Right cardiac atrium (tissue), 5 donors: ENCODE measurements around the gene CA10. TPM values are rescaled to one million over a fixed set of nuclear protein-coding genes. Genes with fewer than 3 reads are reported as not detected.

Experiments
- ATAC-seq, 2 donors: fragments of 200-7000 bp; cut with Tn5 transposase; one replicate each; pipeline versions ENCODE4 v1.8.0 to v1.9.1; 2020; ENCODE audit warnings: moderate library complexity in 2 of 2, mild to moderate bottlenecking in 1 of 2
- DNase-seq, 3 donors: peaks; one replicate each; pipeline ENCODE4 v3.0.0-alpha.2; 2020
- H3K27ac ChIP-seq: one replicate; pipeline ENCODE4 v1.5.1; 2013; ENCODE audit warnings: mild to moderate bottlenecking, low read length, control low read depth, moderate library complexity
- H3K27me3 ChIP-seq: one replicate; pipeline ENCODE4 v1.6.1; 2013; ENCODE audit not compliant: control insufficient read depth, insufficient read depth
- H3K4me1 ChIP-seq: one replicate; pipeline ENCODE4 v1.6.1; 2013; ENCODE audit warnings: low read length; ENCODE audit not compliant: control insufficient read depth, insufficient read depth
- H3K4me3 ChIP-seq: one replicate; pipeline ENCODE4 v1.5.1; 2013; ENCODE audit warnings: low read length, control low read depth
- H3K9me3 ChIP-seq: one replicate; pipeline ENCODE4 v1.6.1; 2013; ENCODE audit warnings: low read length; ENCODE audit not compliant: control insufficient read depth
- WGBS: extraction: QIAGEN DNeasy Blood & Tissue Kit; methylation state at CpG from one replicate; pipeline ENCODE4 v1.1.7; 2013; 5-methylcytosine and 5-hydroxymethylcytosine counted together
- intact Hi-C, 4 donors: fragments of 100-400 bp; cut with DNase I; formaldehyde crosslinking; loops; one replicate each; pipeline versions ENCODE4 v1.11.0 to v1.14.0; 2022 to 2023
- polyA plus RNA-seq: library from polyadenylated mRNA; stranded (reverse); fragments of 200-250 nt; gene quantifications from one replicate; pipeline ENCODE4 v1.2.3, GENCODE V29; 2013
- total RNA-seq, 4 donors: library from RNA; stranded (reverse); fragmentation: NEBNext Ultra II Directional; extraction: Animal tissue kit (Norgen Biotek cat#: 25700); gene quantifications; one replicate each; pipeline ENCODE4 v1.2.1, GENCODE V29; 2021
- donor health status: healthy with polysubstance abuse.
- donor health status: DM: no; HTN: yes; CAD: no.
- donor health status: DM: no; HTN: no; CAD: no.
- donor health status: DM: no; HTN: yes; CAD: no; lungs with severe emphysema.
- donor health status: DM: yes; HTN: yes; CAD: no.

CA10 gene
- total and polyA plus RNA-seq, 5 donors, result 0.05 TPM; not detected in 4

DNA sequence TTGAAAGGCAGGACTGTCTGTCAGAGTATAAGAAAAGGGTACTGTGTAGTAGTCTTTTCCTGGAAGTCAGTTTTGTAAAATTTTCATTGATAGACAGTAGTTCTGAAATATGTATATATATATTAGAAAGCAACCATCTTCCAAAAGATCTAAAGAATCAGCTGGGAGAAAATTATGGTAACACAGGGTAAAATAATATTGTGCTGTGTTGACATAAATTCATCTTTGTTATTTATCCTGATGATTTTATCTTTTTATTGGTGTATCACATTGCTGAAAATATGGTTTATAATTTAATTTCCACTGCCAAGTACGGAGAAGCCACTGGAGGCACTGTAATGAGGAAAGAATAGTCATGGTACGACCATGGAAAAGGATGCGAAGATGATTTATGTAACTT, 324.9 kb downstream of the CA10 start:
- DNase-seq, result no peak
- no peak for ATAC-seq
- H3K27ac ChIP-seq, result no peak overlapping the region
- intact Hi-C loops, result no loop called here
- no peak overlapping the region for H3K4me3 ChIP-seq
- H3K4me1 ChIP-seq, result no peaks in the 10 kb centered on the region
- no peaks in the 10 kb centered on the region for H3K27me3 ChIP-seq
- 73% methylated on average over 3 of the region's 3 CpGs for WGBS
- no peaks in the 10 kb centered on the region for H3K9me3 ChIP-seq

GRCh38 chr17:51833045-51833444, 325.5 kb downstream of the CA10 start:
- DNase-seq, result no peak
- WGBS, result 25% methylated on average over 2 of the region's 2 CpGs
- intact Hi-C loops, result no loop called here
- no peak overlapping the region for H3K27ac ChIP-seq
- H3K27me3 ChIP-seq, result no peaks in the 10 kb centered on the region
- no peaks in the 10 kb centered on the region for H3K4me1 ChIP-seq
- no peak for ATAC-seq
- H3K4me3 ChIP-seq, result no peak overlapping the region
- H3K9me3 ChIP-seq, result no peaks in the 10 kb centered on the region

DNA sequence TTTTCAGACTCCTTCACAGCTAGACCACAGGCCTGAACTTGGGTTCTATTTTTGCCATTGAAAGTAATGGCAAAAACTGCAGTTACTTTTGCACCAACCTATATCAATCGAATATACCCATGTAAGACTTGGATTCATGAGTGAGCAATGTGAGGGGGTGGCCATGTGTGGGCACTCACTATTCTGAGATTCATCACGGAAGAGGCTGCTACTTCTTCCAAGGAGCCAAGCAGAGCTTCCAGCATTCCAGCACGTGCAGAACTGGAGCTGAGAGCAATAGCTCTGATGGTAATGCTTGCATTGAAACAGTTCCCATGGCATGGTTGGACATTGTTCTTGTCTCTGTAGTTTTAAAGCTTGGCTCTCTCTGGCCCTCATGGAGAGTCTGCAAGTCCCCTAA, 327.6 kb downstream of the CA10 start:
- H3K27me3 ChIP-seq, result no peaks in the 10 kb centered on the region
- 47% methylated on average over 3 of the region's 3 CpGs for WGBS
- DNase-seq, result no peak
- no peak overlapping the region for H3K4me3 ChIP-seq
- no peaks in the 10 kb centered on the region for H3K4me1 ChIP-seq
- H3K27ac ChIP-seq, result no peak overlapping the region
- no peak for ATAC-seq
- H3K9me3 ChIP-seq, result no peaks in the 10 kb centered on the region
- intact Hi-C loops, result no loop called here

- no peak for ATAC-seq
- intact Hi-C loops, result no loop called here
- Histone ChIP-seq H3K4me3 (no peak overlapping the region), H3K4me1 (no peaks in the 10 kb centered on the region), H3K27me3 (no peaks in the 10 kb centered on the region), H3K9me3 (no peaks in the 10 kb centered on the region), H3K27ac (no peak overlapping the region)
- WGBS, result 38% methylated on average over 1 of the region's 1 CpG
- no peak for DNase-seq
These were observed 328.1 kb downstream of the CA10 start for GRCh38 chr17:51830451-51830850.

GRCh38 chr17:51828901-51829300, 329.6 kb downstream of the CA10 start:
- no peaks in the 10 kb centered on the region for H3K27me3 ChIP-seq
- 34% methylated on average over 2 of the region's 2 CpGs for WGBS
- ATAC-seq, result no peak
- DNase-seq, result no peak
- intact Hi-C loops, result loop anchor here in 1 of 4 donors (10.0 kb wide), 1 partner anchor 46 kb away; no protein-coding TSS in a partner anchor
- no peaks in the 10 kb centered on the region for H3K9me3 ChIP-seq
- H3K27ac ChIP-seq, result no peak overlapping the region
- H3K4me1 ChIP-seq, result no peaks in the 10 kb centered on the region
- H3K4me3 ChIP-seq, result no peak overlapping the region

DNA sequence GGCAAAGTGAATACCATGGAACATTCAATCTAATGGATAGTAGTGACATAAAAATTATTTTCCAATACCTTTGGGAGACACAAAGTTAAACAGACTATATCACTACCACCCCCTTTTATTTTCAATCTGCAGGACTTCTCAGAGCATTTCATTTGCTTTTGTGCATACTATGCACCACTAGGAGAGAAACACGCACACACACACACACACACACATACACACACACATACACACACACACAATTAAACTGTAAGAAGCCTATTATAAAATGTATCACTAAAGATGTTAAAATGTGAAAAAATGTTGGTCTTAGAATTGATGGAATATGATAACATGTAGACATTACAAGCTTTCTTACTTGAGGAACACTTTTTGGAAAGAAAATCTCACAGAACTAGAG, 331.4 kb downstream of the CA10 start:
- Histone ChIP-seq H3K27me3 (no peaks in the 10 kb centered on the region), H3K27ac (no peak overlapping the region), H3K4me3 (no peak overlapping the region), H3K4me1 (no peaks in the 10 kb centered on the region), H3K9me3 (no peaks in the 10 kb centered on the region)
- ATAC-seq, result no peak
- intact Hi-C loops, result loop anchor here in 1 of 4 donors (10.0 kb wide), 1 partner anchor 48 kb away; no protein-coding TSS in a partner anchor
- DNase-seq, result no peak
- 93% methylated on average over 1 of the region's 1 CpG for WGBS

DNA sequence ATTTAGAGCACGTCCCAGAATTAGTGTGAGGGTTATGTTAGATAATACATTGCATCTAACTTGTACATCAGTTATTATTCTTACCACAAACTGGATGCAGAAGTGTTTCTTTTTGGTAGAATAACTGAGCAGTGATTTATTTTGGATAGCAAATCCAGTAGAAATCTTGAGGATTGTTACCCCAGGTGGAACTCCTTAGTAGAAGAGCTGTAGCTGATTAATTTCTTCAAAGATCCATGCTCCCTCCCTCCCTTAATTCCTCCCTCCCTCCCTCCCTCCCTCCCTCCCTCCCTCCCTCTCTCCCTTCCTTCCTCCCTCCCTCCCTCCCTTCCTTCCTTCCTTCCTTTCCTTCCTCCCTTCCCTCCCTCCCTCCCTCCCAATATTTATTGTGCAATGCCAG, 337.7 kb downstream of the CA10 start:
- Histone ChIP-seq H3K9me3 (no peaks in the 10 kb centered on the region), H3K27me3 (no peaks in the 10 kb centered on the region), H3K27ac (no peak overlapping the region), H3K4me1 (no peaks in the 10 kb centered on the region), H3K4me3 (no peak overlapping the region)
- WGBS, result 75% methylated on average over 1 of the region's 1 CpG
- no peak for DNase-seq
- intact Hi-C loops, result loop anchor here in 1 of 4 donors (10.0 kb wide), 1 partner anchor 54 kb away; no protein-coding TSS in a partner anchor
- no peak for ATAC-seq

DNA sequence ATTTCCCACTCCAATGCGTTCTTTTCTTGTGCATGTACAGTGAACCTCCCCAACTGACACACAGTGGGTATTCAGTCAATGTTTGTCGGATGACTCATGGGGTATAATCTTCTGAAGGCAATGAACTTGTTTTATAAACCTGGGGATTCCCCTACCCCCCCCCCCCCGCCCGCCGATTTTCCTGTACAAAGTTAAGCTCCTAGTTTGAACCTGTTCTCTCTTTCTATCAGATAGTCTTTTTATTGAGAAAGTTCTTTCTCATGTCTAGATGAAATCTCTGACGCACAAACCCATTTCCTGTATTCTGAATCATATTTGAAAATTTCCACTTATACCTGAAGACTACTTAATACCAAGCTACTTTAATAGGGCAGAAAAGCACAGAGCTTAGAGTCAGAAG, 338.3 kb downstream of the CA10 start:
- Histone ChIP-seq H3K27me3 (no peaks in the 10 kb centered on the region), H3K27ac (no peak overlapping the region), H3K4me1 (no peaks in the 10 kb centered on the region), H3K9me3 (no peaks in the 10 kb centered on the region), H3K4me3 (no peak overlapping the region)
- intact Hi-C loops, result loop anchor here in 1 of 4 donors (10.0 kb wide), 1 partner anchor 55 kb away; no protein-coding TSS in a partner anchor
- 77% methylated on average over 6 of the region's 6 CpGs for WGBS
- no peak for ATAC-seq
- DNase-seq, result no peak

DNA sequence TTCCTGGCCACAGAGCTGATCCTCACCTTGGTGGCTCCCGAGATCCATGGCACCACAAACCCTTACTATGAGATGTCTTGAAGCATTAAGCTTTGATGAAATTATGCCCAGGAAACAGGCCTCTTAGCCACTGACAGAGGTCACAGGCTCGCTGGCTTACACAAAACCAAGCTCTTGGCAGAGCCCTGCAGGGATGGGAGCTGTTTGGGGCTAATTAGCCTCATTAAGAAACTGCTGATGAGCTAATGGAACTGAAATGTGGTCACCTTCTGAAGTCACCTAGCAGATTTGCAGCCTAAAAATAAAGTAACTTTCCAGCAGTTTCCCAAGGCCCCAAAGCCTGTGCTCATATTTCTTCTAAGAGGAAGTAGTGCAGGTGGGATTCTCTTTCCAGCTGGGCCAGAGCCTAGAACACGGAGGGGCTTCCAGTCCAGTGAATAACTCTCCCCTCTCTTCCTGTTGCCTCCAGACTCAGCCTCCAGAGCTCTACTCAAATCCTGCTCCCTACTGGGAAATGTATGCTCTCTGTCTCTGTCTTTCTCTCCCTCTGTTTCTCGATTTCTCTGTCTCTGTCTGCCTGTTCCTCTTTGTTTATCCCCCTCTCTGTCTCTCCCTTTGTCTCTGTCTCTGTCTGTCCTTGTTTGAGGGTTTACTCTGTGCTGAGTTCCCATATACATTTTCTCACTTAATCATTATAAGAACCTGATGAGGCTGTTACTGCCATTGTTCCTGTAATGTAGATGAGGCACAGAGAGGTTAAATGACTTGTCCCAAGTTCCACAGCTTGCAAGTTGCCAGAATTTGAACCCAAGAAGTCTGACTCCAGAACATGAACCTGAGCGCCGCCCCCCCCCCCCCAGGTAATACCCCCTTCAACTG, 338.9 kb downstream of the CA10 start:
- H3K27me3 ChIP-seq, result no peaks in the 10 kb centered on the region
- H3K4me1 ChIP-seq, result no peaks in the 10 kb centered on the region
- WGBS, result 69% methylated on average over 6 of the region's 6 CpGs
- ATAC-seq (no peak), DNase-seq (no peak)
- H3K9me3 ChIP-seq, result no peaks in the 10 kb centered on the region
- intact Hi-C loops, result loop anchor here in 1 of 4 donors (10.0 kb wide), 1 partner anchor 55 kb away; no protein-coding TSS in a partner anchor
- H3K4me3 ChIP-seq, result no peak overlapping the region
- no peak overlapping the region for H3K27ac ChIP-seq

GRCh38 chr17:51818777-51819176, 339.7 kb downstream of the CA10 start:
- no peak for ATAC-seq
- 61% methylated on average over 1 of the region's 1 CpG for WGBS
- intact Hi-C loops, result no loop called here

DNA sequence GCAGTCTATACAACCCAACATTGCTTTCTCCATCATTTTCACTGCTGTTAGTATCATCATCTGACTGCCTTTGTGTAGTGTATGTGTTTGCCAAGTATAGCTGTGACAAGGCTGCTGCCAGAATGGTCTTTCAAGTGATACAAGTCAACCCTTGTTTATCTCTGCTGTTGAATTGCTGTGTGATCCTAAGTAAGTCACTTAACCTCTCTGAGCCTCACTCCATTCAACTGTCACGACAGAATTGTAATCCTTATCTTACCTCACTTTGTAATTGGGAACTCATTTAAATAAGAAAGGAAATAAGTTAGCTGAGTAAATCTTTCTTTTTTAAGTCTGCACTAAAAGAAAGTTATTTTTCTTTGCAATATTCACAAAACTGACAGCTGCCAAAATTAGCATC, 340.6 kb downstream of the CA10 start:
- 61% methylated on average over 1 of the region's 1 CpG for WGBS
- no peak overlapping the region for H3K4me3 ChIP-seq
- no peak overlapping the region for H3K27ac ChIP-seq
- ATAC-seq (no peak), DNase-seq (no peak)
- no peaks in the 10 kb centered on the region for H3K9me3 ChIP-seq
- H3K27me3 ChIP-seq, result no peaks in the 10 kb centered on the region
- no peaks in the 10 kb centered on the region for H3K4me1 ChIP-seq
- intact Hi-C loops, result no loop called here

More at GRCh38 chr17:51818777-51819176, 339.7 kb downstream of the CA10 start:
- no peaks in the 10 kb centered on the region for H3K27me3 ChIP-seq
- no peak for DNase-seq
- H3K27ac ChIP-seq, result no peak overlapping the region
- no peaks in the 10 kb centered on the region for H3K9me3 ChIP-seq
- H3K4me1 ChIP-seq, result no peaks in the 10 kb centered on the region
- no peak overlapping the region for H3K4me3 ChIP-seq
